Activated gamma-delta T cell treated with Interleukin-2 at 50 U/mL for 16 hours (primary cell): Measurements from ENCODE around the gene CASS4.

Experiments
- DNase-seq: peaks from one replicate; pipeline ENCODE4 v3.0.0-alpha.2; 2020

Gene CASS4

DNA sequence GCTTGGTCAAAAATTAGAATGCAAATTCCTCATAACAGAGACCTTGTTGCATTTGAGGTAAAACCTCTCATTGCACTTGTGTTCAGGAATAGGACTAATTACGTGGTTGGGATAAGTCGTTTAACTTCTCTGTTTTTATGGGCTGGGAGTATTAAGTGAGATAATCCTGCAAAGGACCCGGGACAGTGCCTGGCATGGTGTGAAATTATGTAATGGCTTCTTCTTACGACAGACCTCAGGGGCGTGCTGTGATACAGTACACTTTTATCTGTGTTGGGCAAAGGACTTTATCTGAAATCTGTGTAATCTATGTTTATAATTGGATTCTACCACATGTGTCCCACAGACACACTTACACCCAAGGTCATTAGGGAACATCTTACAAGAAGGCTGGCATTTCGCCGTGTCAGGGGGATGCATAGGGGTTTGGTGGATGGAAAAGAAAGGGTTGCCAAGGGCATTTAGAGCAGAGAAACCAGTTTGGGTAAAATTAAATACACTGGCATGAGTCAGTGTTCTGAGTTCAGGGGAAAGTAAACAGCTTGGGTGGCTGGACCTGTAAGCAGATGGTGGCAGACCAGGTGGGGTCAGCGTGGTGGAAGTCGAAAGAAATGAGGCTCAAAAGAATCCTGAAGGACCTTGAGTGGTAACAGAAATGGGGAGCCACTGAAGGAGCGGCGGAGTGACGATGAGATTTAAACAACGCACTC, 39.2 kb downstream of the CASS4 start:
- no peak for DNase-seq

DNA sequence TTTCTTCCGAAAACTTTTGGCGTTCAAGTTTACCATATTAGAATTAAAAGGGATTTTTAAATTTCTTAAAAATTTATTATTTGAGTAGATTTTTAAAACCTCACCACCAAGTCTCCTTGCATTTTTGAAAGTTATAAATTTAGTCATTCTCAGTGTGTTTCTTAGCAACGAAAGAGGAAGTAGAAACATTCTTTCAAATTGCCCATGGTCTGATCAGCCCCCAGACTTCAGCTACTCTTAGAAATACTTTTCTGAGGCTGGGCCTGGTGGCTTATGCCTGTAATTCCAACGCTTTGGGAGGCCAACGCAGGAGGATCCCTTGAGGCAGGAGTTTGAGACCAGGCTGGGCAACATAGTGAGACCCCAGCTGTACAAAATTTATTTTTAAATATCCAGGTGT, 41.3 kb downstream of the CASS4 start:
- no peak for DNase-seq

DNA sequence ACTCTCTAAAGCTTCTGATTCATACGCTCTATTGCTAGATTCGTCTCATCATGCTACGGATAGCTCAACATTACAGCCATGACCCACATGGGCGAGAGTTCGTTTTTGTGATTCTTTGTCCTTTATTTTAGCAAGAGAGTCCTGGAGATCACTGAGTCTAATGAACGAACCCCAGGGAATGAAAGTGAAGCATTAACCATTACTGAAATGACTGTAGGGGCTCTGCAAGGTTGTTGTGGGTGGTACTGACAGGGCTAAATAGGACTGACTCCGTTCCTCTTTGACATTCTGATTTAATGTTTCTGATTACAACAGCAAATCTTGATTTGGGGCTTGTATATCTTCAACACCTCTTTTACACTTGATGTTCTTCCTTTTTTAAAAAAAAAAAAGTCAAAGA, 42.7 kb downstream of the CASS4 start:
- no peak for DNase-seq

DNA sequence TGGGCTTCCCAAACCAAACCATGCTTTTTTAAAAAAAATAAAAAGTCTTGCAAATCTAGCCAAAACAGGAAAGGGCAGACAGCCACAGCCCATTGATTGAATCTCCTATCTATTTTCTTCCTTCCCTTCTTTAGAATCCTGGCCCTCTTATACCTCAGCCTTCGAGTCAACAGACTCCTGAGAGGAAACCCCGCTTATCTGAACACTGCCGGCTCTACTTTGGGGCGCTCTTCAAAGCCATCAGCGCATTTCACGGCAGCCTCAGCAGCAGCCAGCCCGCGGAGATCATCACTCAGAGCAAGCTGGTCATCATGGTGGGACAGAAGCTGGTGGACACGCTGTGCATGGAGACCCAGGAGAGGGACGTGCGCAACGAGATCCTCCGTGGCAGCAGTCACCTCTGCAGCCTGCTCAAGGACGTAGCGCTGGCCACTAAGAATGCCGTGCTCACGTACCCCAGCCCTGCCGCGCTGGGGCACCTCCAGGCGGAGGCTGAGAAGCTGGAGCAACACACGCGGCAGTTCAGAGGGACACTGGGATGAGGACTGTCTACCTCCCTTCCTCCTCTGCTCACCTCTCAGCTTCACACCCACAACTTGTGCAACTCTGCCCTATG, 46.3 kb downstream of the CASS4 start:
- no peak for DNase-seq

DNA sequence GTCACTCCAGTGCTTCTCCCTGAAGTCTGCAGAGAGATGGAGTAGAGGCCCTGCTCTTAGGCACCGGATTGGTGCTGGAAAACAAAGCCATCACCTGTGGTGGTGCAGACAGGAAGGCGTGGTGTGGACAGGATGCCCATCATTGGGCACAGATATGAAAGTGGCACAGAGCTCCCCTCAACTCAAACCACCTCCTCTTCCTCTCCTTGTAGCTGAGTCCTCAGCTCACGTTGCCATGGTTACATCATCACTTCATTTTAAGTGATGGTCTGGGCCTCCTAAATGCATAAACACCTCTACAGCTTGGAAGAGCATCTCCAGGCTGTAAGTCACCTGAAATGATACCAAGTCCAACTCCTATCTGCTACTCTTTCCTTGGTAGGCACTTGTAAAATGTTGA, 48.4 kb downstream of the CASS4 start:
- DNase-seq: peak; percentile 44

DNA sequence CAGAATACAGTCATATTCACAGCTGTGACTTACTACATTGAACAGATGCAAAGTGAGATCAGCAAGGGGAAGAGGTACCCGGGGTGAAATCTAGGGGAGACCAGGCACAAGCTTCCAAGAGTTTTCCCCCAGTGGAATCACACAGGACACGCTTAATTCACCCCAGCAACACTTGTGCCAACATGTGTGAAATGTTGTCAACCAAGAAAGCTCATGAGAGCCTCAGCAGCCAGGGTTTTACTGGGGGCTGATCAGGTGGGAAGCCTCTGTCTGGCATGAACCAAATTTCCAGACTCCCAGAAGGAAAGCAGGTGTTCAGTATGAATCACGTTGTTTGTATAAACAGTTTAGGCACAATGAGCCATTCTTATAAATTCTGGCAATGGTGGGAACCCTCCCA, 49.5 kb downstream of the CASS4 start:
- no peak for DNase-seq

DNA sequence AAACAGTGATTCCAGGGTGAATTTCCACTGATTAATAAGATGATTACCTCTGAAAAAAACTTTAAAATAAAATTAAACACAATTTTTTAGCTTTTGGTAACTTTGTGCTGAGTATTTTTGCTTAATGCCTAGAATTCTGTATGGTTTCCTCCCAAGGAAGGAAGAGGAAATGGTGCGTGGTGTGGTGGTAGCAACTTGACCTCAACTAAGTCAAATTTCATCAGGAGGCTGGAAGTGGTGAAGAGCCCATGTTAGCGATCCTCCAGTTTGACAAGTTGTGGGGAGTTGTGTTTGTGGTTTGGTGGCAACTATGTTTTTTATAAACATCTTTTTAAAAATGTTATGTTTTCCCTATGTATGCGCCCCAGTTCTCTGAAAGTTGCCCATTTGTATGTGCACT, 51.4 kb downstream of the CASS4 start:
- DNase-seq: peak; percentile 18

DNA sequence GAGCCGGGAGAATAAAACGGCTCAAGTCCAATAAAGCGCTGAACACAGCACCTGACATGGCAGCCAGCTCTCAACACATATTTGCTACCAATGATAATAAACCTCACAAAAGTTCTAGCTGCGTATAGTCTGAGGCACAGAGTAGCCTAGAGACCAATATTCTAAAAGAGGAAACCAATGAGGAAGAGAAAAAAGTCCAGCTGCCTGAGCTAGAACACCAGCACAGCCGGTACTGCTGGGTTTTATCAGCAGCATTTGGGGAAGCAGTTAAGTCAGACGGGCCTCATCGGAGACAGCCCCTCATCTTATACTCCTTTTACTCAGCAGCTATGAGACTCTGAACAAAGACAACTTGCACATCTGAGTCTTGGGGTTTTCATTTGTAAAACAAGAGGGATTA, 53.9 kb downstream of the CASS4 start:
- no peak for DNase-seq

DNA sequence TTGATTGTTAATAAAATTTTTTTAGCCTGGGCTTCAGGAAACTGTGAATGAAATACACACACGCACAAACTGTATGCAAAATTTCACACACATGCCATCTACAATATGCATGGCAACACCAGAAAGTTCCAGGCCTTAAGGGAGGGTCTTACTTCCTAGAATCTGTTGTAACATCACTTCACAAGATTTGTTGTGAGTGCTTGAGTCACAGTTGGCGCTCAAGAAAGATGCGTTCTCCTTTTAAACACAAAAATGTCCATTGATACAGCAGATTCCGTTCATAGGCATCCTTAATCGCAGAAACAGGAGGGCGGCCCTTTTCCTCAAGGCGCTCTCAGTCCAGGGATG, 55.9 kb downstream of the CASS4 start:
- DNase-seq: no peak

DNA sequence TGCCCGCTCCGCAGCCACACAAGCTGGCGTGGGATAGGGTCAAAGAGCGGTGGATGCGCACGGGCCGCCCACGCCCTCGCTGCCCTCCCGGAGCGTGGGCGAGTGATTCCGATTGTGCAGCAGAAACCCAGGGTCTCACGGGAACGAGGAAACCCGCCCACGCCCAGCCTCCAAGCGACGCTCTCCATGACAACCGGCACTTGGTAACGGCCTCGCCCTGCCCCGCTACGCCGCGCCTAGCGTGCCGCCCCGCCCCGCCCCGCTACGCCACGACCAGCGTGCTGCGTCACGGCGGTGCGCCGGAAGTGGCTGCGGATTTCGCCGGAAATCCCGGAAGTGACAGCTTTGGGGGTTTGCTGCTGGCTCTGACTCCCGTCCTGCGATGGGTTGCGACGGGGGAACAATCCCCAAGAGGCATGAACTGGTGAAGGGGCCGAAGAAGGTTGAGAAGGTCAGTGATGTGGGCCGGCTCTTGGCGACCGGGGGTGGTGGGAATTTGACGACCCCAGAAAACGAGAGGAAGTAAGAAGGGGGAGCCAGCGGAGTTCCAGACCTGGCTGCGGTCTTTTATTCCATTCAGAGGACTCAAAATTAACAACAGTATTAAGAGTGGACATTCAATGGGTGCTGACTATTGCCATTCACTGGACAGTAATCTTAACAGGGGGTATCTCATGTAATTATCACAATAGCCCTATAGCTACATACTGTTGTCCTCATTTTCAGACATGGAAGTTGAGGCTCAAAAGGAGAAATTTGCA, 56.4 kb downstream of the CASS4 start, which contains the start of gene RTF2:
Gene RTF2, plus strand, starts transcription at position 312 of the 761 bp plus-strand sequence. Its CDS starts 71 bp downstream, at position 383.
- DNase-seq: peak; percentile 95

DNA sequence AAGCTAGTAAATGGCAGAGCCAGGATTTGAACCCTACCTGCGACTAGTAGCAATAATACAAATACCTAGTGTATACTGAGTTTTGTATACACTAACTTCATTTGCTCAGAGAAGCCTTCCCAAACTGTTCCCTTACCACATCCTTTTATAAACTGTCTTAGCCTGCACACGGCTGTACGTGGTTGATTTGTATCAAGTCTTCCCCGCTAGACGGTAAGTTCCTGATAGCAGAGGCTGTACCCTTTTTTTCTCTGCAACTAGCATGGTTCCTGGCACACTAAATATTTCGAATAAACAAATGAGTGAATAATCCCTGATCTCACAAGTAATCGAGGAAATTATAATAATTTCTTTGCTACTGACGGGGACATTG, 57.0 kb downstream of the CASS4 start:
- DNase-seq: no peak

DNA sequence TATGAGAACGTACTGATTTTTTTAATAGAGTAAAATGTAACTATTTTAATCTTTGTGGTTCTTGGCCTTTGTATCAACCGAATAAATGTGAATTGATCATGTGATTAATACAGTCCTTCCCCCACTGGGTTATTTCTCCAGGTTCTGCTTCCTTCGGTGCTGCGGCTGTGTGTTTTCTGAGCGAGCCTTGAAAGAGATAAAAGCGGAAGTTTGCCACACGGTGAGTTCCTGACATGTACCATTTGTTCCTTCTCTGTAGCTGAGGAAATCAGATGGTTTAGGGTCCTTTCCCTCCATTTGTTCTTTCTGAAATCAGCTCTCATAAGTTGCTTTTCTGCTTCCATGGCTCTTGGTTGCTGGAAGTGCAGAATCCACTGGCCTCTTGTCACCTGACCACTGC, 71.9 kb downstream of the CASS4 start:
- no peak for DNase-seq

DNA sequence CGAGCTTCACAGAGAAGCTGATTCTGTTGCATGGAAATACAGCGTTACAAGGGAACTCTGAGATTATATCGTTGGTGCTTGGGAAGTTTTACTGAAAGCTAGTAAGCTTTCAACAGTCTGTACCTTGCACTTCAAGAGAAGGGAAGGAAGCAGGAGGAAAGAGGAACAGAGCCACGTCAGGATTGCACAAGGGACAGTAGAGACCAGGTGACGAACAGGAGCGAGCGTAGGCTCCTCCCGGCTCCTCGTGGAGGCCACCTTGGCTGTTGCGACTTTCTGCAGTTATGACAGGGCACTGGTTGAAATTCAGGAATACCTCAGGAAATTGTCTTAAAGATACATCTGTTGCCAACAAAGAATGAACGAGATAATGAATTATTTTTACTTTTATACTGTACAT, 75.2 kb downstream of the CASS4 start:
- no peak for DNase-seq

DNA sequence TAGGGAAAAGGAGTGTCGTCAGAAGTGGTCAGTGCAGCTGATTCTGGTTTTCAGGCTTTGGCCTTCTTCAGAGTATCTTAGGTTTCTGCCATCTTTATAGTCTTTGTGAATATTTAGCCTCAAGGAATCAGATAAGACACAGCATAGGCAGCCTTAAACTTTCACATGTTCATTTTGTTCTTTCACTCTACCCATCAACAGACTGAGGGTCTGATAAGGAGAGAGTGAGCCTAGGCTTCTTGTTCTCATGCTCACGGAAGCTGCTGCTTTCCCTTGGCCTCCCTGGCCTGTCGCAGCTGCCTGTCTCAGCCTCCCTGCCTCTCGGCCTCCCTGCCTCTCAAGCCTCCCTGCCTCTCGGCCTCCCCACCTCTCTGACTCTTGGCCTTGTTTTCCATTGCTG, 76.5 kb downstream of the CASS4 start:
- DNase-seq: no peak

DNA sequence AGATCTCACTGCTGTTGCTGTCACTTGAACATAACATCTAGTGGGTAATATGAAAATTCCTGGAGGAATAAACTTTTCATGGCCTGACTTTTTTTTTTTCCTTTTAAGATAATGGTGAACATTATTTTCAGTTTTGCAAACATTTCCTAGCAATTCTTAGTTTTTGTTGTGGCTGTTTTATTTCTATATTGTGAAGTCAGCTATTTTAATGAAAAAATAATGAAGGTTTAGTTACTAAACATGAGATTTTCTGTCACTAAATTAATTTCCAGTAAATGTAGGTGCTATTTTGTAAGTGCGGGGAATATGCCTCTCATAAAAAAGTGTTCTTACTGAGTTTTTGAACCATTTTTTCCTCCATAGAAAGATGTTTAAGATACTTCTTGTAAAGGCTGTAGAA, 89.1 kb downstream of the CASS4 start:
- no peak for DNase-seq

DNA sequence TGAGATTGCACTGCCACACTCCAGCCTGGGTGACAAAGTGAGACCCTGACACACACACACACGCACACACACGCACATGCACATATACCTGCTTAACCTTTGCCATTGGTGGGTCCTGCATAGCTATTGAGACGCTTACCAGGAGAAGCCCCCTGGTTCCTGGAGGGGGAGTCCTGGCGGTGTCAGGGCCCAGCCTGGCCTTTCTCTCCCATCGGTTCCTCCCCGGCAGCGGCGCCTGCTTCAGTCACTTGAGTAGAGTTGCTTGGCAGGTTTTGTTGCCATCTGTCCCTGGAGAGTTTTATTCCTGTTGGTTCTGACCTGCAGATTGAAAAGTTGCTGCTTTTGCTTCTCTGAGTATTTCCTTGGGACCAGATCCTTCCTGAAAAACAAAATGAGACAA, 91.9 kb downstream of the CASS4 start:
- DNase-seq: no peak

DNA sequence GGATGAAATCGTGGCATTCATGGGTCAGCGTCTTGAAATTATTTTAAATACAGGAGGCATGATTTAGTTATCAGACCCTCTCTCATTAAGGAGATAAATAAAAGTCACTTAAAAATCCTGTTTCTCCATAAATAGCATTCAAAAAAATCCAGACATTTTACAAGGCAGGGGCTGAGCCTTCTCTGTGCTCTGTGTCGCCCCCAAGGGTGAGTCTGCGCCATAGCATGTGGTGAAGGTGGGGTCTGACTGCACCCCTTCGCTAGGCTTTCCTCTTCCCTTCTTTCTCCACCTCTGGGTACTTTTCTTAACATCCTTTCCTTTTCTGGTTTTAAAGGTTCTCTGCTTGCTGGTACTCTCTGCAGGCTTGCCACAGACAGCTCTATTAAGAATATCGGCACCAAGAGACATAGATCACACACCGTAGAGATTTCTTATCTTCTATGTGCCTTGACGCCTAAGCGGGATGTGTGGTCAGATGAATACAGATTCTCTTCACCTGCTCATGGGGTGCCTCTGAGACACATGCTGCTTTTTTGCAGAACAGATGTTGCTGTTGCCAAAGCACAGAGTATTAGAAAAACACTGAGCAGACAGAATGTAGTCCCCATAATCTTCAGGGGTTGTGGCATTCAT, 92.4 kb downstream of the CASS4 start:
- DNase-seq: peak; percentile 12

DNA sequence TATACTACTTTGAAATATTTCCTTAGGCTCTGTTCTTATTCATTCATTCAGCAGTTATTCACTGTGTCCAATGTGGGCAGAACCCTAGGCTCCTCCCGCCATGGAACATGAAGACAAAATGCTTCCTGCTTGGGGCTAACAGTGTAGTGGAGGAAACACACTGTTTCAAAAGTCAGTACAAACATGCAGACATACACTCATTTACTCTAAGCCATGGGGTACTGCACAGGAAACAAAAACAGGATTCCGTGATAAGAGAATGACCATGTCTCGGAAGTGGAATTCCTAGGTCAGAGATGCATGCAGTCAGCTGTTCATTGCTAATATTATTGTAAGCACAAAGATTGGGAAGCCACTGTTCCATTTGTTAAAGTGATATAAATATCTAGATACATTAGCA, 94.0 kb downstream of the CASS4 start:
- DNase-seq: no peak
